HTERT RPE-1 (cell line): ENCODE data around the gene OR52K2.
"Not testable (repeated sequence)": the region's sequence is repeated elsewhere in the genome, so short reads cannot be mapped to it uniquely, and the experiment has no call there.

Source experiments
- in situ Hi-C: fragments of 300-500 bp; cut with MboI; formaldehyde crosslinking; loops from 4 replicates; pipeline ENCODE4 v1.14.3; 2020; ENCODE audit warnings: low sequenced_read_pairs

The OR52K2 gene

GRCh38 chr11:4479644-4480043 is 30.5 kb downstream of the OR52K2 start:
- in situ Hi-C loops, result no loop called here

GRCh38 chr11:4480577-4481239 is 31.6 kb downstream of the OR52K2 start:
- in situ Hi-C loops, result no loop called here

- in situ Hi-C loops, result no loop called here
Measured at GRCh38 chr11:4481240-4481582, 32.1 kb downstream of the OR52K2 start.

- in situ Hi-C loops, result no loop called here
Measured at GRCh38 chr11:4482445-4482844, 33.4 kb downstream of the OR52K2 start, which contains the start of gene OR52K1. TSS of gene OR52K1 (plus strand) at chr11:4482646. CDS start at chr11:4488901, 6,255 bp downstream.

- in situ Hi-C loops, result no loop called here
Measured at GRCh38 chr11:4484310-4484709, 35.2 kb downstream of the OR52K2 start.

GRCh38 chr11:4491405-4491804 is 42.3 kb downstream of the OR52K2 start:
- in situ Hi-C loops, result not testable (repeated sequence)

GRCh38 chr11:4491878-4492606 is 42.9 kb downstream of the OR52K2 start:
- in situ Hi-C loops, result no loop called here

GRCh38 chr11:4493480-4493818 is 44.4 kb downstream of the OR52K2 start:
- in situ Hi-C loops, result no loop called here

- in situ Hi-C loops, result no loop called here
Measured at GRCh38 chr11:4495487-4495886, 46.4 kb downstream of the OR52K2 start.

- in situ Hi-C loops, result no loop called here
Measured at GRCh38 chr11:4495986-4496385, 46.9 kb downstream of the OR52K2 start.

GRCh38 chr11:4496557-4497248 is 47.6 kb downstream of the OR52K2 start:
- in situ Hi-C loops, result no loop called here
